Measurements from ENCODE around the gene RUNX3.
A peak's percentile ranks its signal among the peaks of the same experiment; 100 is the strongest.

Gene RUNX3

GRCh38 chr1:24945354-24946326 is 15.6 kb upstream of the RUNX3 start:
- no peak for DNase-seq

DNA sequence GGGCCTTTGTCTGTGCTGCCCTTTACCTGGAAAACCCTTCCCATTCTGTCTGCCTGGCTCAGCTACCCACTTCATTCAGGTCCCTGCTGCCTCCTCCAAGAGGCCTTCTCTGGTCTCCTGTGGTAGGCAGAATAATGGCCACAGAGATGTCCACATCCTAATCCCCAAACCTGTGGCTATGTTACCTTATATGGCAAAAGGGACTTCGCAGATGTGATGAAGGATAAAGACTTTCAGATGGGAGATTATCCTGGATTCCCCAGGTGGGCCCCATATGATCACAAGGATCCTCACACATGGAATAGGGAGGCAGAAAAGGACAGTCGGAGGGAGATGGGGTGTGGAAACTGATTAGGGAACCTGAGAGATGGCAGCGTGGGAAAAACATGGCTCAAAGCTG is 14.2 kb upstream of the RUNX3 start:
- DNase-seq, result no peak

- DNase-seq, result no peak
Observed at GRCh38 chr1:24942789-24943188, 12.7 kb upstream of the RUNX3 start.

- DNase-seq, result no peak
Observed at GRCh38 chr1:24941564-24941963, 11.5 kb upstream of the RUNX3 start.

- no peak for DNase-seq
Observed at GRCh38 chr1:24940231-24940630, 10.2 kb upstream of the RUNX3 start.

DNA sequence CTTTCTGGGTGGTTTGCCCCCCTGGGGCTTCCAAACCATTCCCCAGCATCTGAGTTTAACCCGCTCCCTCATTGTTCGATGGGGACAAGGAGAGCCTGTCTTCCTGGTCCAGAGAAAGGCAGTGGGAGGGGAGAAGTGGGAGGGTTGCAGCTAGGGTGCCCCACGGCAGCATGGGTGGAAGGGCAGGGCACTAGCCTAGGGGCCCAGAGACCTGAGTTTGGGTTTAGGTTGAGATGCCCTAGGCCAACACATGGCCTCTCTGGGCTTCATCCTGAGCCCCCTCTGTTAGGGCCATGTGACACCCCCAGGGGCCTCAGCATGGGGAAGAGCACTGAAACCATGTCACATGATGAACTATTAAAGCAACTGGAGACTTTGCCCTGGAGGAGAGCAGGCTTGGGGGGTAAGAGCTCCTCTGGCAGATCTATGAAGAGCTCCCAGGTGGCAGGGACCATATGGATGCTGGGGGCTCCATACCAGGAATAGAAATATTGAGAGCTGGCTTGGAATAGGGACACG is 9.7 kb upstream of the RUNX3 start:
- no peak for DNase-seq

GRCh38 chr1:24939040-24939674 is 9.1 kb upstream of the RUNX3 start:
- peak; percentile 31 to 33 for DNase-seq

- DNase-seq, result no peak
Observed at GRCh38 chr1:24938276-24938675, 8.2 kb upstream of the RUNX3 start.

GRCh38 chr1:24936684-24937083 is 6.6 kb upstream of the RUNX3 start:
- DNase-seq, result no peak

GRCh38 chr1:24935615-24936484 is 5.8 kb upstream of the RUNX3 start:
- no peak for DNase-seq

DNA sequence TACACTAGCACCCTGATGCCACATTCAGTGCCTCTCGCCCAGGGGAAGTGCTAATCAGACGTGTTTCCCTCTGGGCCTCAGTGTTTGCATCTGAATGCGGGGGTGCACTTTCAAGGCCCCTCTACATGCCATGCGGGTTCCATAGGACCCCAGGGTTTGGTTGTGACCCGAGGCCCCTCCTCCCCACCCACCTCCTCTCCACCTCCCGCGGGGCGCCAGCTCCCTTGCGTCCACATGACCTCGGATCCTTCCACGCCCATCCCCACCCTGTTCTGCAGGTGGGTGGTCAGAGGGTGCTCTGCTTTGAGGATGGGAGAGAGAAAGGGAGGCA is 5.1 kb upstream of the RUNX3 start:
- DNase-seq, result no peak

DNA sequence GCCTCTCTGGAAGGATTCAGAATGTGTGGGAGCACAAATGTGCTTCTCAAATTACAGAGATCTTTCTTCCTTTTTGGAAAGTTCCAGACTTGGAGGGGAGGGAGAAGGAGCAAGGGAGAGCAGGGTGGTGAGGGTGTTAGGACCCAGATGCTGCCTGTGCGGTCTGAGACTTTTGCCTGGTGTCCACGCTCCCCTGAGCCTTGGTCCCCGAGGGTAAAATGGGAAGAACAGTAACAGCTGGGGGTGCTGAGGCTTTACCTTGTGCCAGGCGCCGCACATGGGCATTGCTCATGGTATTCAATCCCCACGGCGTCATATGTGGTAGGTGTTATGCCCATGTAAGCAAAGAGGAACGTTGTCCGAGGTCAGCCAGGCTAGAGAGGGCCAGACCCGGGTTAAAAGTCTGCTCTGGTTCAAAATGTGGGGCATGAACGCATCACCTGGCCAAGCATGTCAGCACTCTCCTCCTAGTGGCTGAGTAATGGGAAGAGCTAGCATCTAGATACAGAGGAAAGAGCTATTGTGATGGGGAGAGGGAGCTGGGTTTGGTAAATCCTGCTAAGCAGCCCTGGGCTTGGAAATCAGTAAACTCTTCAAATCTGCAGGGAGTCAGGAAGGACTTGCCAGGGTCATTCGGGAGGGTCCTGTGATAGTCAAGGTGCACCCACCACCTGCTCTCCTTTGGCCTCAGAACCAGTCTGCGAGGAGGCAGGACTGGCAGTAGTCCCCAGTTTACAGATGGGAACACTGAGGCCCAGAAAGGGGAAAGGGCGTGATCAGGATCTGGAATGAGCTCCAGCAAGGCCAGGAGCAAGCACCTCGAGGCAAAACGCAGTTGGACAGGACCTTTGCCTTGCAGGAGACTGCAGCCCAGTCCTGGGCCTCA is 4.5 kb upstream of the RUNX3 start:
- no peak for DNase-seq

- no peak for DNase-seq
Observed at GRCh38 chr1:24933468-24933867, 3.4 kb upstream of the RUNX3 start.

DNA sequence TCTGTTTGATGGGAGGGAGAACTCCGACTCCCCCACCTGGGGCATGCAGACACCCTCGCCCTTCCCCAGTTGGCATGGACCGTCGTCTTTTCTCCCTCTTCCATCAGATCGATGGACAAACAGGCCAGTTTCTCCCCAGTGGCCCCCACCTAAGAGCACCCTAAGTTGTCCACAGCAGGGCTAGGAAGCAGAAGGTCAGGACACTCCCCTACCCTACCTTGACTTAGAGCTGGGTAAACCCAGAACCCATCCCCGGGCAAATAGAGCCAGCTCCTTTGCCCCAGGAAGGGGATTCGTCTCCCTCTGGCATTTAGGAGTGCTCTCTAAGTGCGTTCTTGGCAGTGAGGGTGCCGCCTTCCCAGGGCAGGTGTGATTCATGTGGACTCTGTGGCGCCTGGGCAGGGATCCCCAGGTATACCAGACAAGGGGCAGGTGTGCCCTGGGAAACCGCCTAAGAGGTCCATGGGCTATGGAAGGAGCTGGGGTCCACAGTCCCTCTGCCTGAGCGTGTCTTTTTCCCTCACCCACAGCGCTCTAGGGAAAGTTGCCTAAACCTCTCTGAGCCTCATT is 2.7 kb upstream of the RUNX3 start:
- DNase-seq, result no peak

- DNase-seq, result peak in 1 of 2 experiments; percentile 53
Observed at GRCh38 chr1:24932284-24932683, 2.2 kb upstream of the RUNX3 start.

GRCh38 chr1:24931468-24932231 is 1.6 kb upstream of the RUNX3 start:
- no peak for DNase-seq

DNA sequence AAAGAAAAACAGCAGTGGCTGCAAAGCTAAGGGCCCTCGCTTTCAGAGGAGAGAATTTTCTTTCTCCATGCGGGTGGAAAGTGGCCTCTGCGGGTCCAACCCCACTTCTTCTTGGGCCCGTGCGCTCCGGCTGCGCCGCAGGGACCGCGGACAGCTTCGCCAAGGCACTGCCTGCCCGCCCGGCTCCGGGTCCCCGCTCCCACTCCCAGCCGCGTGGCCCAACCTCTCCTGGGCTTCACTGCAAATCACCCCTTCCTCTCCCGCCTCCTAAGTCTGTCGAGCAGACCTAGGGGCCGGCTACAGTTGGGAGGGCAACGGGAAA is 1.0 kb upstream of the RUNX3 start:
- no peak for DNase-seq

DNA sequence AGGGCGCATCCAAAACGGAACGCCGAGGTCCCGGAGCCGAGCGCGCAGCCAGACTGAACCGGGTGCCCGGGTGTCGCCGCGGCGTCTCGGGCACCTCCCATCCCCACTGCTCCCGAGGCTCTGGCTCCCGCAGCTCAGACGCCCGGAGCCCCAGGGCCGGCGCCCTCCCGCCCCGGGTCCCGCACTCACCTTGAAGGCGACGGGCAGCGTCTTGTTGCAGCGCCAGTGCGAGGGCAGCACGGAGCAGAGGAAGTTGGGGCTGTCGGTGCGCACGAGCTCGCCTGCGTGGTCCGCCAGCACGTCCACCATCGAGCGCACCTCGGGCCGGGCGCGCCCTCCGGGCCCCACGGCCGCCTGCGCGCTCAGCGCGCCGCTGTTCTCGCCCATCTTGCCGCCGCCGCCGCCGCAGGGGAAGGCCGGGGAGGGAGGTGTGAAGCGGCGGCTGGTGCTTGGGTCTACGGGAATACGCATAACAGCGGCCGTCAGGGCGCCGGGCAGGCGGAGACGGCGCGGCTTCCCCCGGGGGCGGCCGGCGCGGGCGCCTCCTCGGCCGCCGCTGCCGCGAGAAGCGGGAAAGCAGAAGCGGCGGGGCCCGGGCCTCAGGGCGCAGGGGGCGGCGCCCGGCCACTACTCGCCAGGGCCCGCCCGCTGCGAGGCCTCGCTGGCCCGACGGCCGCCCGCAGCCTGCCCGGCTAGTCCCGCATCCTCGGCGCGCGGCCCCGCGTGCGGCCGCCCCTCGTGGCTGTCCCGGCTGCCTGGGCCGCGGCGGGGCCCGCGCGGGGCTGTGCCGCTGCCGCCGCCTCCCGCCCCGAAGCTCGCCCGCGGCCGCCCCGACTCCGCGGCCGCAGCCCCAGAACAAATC is 447 bp downstream of the RUNX3 start:
- DNase-seq, result no peak

DNA sequence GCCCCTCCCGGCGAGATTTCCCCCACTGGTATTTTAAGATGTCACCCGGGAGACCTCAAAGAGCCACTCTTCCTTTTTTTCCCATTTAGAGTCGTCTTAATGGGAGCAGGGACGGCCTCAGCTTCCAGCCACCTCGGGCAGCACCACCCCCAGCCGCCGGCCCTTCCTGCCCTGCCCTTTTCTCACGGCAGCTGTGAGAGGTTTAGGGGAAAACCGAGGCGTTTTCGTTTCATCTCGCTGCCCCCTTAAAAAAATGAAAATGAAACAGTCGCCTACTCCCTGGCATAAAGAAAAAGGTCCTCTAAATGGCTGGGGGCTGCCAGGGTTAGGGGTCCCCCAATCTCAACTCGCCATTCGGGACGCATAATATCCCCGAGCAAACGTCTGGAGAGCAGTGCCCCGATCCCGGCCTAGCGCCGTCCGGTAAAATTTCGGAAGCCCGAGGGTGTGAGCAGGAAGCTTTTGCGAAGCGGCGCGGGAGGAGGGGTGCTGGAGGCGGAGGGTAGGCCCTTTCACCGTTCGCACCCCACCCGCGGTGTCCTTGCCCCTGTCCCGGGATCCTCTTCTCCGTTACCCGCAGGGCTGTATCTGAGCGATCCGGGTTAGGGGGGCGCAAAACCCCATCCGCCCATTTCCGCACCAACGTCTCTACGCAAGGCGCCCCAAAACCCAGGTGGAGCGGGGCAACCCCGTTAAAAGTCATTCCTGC is 1.2 kb downstream of the RUNX3 start:
- no peak for DNase-seq

Data from NCI-H1930 (cell line).